ENCODE measurements around the gene RASD1.

RASD1 gene

GRCh38 chr17:17497065-17497844, 1.1 kb upstream of the RASD1 start:
- TF ChIP-seq CTCF (IDR thresholded peaks at IDR 0.05; ENCODE audit: insufficient read depth, low read depth, low read length, missing control alignments), result no peak
- H3K4me3 ChIP-seq (ENCODE audit: low read depth, low read length), result no peak overlapping the region
- no peak for DNase-seq (ENCODE audit: low read depth)

- H3K4me3 ChIP-seq (ENCODE audit: low read depth, low read length), result no peak overlapping the region; the same call in 1 of the 2 replicates
- TF ChIP-seq CTCF (IDR thresholded peaks at IDR 0.05; ENCODE audit: insufficient read depth, low read depth, low read length, missing control alignments), result no peak
- DNase-seq (ENCODE audit: low read depth), result peak; percentile 30
Observed at GRCh38 chr17:17495536-17496188, 533 bp downstream of the RASD1 start.

- TF ChIP-seq CTCF (IDR thresholded peaks at IDR 0.05; ENCODE audit: insufficient read depth, low read depth, low read length, missing control alignments), result no peak
- H3K4me3 ChIP-seq (ENCODE audit: low read depth, low read length), result no peak overlapping the region
- DNase-seq (ENCODE audit: low read depth), result no peak
Observed at GRCh38 chr17:17494870-17495535, 1.2 kb downstream of the RASD1 start.

GRCh38 chr17:17494499-17494869, 1.7 kb downstream of the RASD1 start:
- peak; percentile 37 for DNase-seq (ENCODE audit: low read depth)
- no peak for TF ChIP-seq CTCF (IDR thresholded peaks at IDR 0.05; ENCODE audit: insufficient read depth, low read depth, low read length, missing control alignments)
- no peak overlapping the region for H3K4me3 ChIP-seq (ENCODE audit: low read depth, low read length)

- TF ChIP-seq CTCF (IDR thresholded peaks at IDR 0.05; ENCODE audit: insufficient read depth, low read depth, low read length, missing control alignments), result no peak
- H3K4me3 ChIP-seq (ENCODE audit: low read depth, low read length), result no peak overlapping the region
- no peak for DNase-seq (ENCODE audit: low read depth)
Observed at GRCh38 chr17:17493986-17494466, 2.2 kb downstream of the RASD1 start.

- TF ChIP-seq CTCF (IDR thresholded peaks at IDR 0.05; ENCODE audit: insufficient read depth, low read depth, low read length, missing control alignments), result no peak
- no peak overlapping the region for H3K4me3 ChIP-seq (ENCODE audit: low read depth, low read length)
- no peak for DNase-seq (ENCODE audit: low read depth)
Observed at GRCh38 chr17:17493249-17493985, 2.8 kb downstream of the RASD1 start.

All from GM12865 (cell line).